Nephron progenitor cell (in vitro differentiated cells): ENCODE data around the gene MAGI1.
"Not testable (repeated sequence)": the region's sequence is repeated elsewhere in the genome, so short reads cannot be mapped to it uniquely, and the experiment has no call there.

ENCODE experiments used
- DNase-seq: peaks from one replicate; pipeline ENCODE4 v3.0.0; 2021
- H3K27ac Mint-ChIP-seq: 2 replicates; pipeline ENCODE4 v1.8.0; 2021; ENCODE audit warnings: mild to moderate bottlenecking, moderate library complexity, mixed read lengths
- H3K27me3 Mint-ChIP-seq: 2 replicates; pipeline ENCODE4 v1.8.0; 2021; ENCODE audit warnings: mild to moderate bottlenecking, low read depth, mixed read lengths; ENCODE audit not compliant: poor library complexity
- H3K36me3 Mint-ChIP-seq: 2 replicates; pipeline ENCODE4 v1.8.0; 2021; ENCODE audit warnings: low read depth, mixed read lengths
- H3K4me1 Mint-ChIP-seq: 2 replicates; pipeline ENCODE4 v1.8.0; 2021; ENCODE audit warnings: mixed read lengths
- H3K4me3 Mint-ChIP-seq: 2 replicates; pipeline ENCODE4 v1.8.0; 2021; ENCODE audit warnings: mild to moderate bottlenecking, moderate library complexity, mixed read lengths
- H3K9me3 Mint-ChIP-seq: 2 replicates; pipeline ENCODE4 v1.8.0; 2021; ENCODE audit warnings: mild to moderate bottlenecking, moderate library complexity, mixed read lengths
- TF ChIP-seq, protein P1 (sequence below): fragments of 200-600 bp; sonication (generic); IDR thresholded peaks from 2 replicates; pipeline ENCODE4 v1.5.0; 2021; ENCODE audit warnings: antibody characterized with exemption

The MAGI1 gene

DNA sequence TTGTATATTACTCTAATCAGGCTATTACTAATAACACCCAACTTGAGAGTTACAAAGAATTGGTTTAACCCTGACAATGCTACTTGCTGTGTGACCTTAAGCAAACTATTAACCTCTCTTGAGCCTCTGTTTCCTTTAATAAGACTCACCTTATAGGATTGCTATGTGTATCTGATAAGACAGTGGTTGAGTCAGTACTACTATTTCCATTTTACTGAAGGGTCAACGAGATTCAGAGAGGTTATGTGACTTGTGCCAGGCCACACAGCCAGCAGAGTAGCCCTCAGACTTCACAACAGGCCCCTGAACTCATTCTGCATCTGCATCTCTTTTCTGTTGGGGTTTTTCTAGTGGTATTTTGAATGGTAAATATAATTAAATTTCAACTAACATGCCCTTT lies 420.1 kb downstream of the MAGI1 start:
- H3K4me1 Mint-ChIP-seq, result peaks cover 56% of the 10 kb centered on the region
- H3K9me3 Mint-ChIP-seq, result no peaks in the 10 kb centered on the region
- TF ChIP-seq, protein P1, sequence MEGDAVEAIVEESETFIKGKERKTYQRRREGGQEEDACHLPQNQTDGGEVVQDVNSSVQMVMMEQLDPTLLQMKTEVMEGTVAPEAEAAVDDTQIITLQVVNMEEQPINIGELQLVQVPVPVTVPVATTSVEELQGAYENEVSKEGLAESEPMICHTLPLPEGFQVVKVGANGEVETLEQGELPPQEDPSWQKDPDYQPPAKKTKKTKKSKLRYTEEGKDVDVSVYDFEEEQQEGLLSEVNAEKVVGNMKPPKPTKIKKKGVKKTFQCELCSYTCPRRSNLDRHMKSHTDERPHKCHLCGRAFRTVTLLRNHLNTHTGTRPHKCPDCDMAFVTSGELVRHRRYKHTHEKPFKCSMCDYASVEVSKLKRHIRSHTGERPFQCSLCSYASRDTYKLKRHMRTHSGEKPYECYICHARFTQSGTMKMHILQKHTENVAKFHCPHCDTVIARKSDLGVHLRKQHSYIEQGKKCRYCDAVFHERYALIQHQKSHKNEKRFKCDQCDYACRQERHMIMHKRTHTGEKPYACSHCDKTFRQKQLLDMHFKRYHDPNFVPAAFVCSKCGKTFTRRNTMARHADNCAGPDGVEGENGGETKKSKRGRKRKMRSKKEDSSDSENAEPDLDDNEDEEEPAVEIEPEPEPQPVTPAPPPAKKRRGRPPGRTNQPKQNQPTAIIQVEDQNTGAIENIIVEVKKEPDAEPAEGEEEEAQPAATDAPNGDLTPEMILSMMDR, result no peak
- no peak overlapping the region for H3K4me3 Mint-ChIP-seq
- no peak for DNase-seq
- no peak overlapping the region for H3K27ac Mint-ChIP-seq
- H3K36me3 Mint-ChIP-seq, result no peaks in the 10 kb centered on the region
- H3K27me3 Mint-ChIP-seq, result peaks cover 6% of the 10 kb centered on the region

DNA sequence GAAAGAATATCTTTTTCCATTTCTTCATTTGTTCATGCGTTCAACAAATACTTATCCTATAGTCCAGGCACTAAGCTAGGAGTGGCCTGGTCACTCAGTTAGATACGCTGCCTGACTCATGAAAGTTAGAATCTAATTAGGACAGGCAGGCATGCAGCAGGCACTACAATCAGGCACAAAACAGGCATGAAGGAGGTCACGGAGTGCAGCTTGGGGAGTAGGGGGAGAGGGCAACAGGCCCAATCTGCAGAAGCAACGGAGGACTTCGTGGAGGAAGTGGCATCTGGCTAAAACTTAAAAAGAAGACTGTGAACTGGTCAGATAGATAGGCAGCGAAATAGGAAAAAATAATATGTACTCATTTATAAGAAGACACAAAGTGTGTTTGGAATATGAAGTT lies 420.9 kb downstream of the MAGI1 start:
- Mint-ChIP-seq H3K27ac (peak overlapping the region; percentile 15), H3K4me3 (no peak overlapping the region), H3K4me1 (peaks cover 56% of the 10 kb centered on the region), H3K27me3 (peaks cover 6% of the 10 kb centered on the region), H3K36me3 (no peaks in the 10 kb centered on the region), H3K9me3 (no peaks in the 10 kb centered on the region)
- TF ChIP-seq, protein P1, result no peak
- DNase-seq, result no peak

DNA sequence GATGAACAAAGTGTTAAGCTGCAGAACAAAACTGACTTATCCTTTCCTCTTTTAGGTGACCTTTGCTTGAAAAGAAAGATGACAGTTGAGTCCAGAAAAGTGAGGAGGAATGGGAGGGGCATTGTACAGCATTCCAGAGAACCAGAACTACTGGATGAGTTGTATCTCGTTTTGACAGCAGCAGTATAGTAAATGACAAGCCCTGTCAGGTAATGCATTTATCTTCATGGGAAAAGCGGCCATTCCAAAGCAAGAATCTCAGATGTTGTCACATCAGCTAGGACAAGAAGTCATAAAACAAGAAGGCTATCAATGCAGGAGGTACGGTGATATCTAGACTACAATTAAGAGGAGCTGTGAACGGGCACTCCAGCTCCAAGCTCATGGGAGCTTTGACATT lies 421.5 kb downstream of the MAGI1 start:
- Mint-ChIP-seq H3K9me3 (no peaks in the 10 kb centered on the region), H3K27me3 (peaks cover 6% of the 10 kb centered on the region), H3K27ac (no peak overlapping the region), H3K4me3 (no peak overlapping the region), H3K36me3 (no peaks in the 10 kb centered on the region), H3K4me1 (peaks cover 56% of the 10 kb centered on the region)
- no peak for DNase-seq
- TF ChIP-seq, protein P1, result no peak

DNA sequence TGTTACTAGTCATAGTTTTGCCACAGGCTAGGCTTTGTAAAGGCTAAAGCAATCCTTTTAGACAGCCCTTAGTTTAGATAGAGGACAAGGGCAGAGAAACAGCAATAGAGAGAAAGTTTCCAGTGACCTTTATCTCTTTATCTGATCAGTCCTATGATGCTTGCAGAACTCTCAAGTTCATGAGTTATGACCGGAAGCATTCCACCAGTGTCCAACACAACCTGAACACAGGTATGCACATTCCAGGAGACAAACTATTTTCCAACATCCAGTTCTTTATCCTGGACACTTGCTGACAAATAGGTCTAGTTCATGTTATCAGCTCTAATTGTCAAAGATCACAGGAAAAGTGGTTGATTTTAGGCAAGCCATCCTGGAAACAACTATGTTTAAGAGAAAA lies 422.2 kb downstream of the MAGI1 start:
- no peak overlapping the region for H3K27ac Mint-ChIP-seq
- no peak overlapping the region for H3K4me3 Mint-ChIP-seq
- peaks cover 6% of the 10 kb centered on the region for H3K27me3 Mint-ChIP-seq
- no peaks in the 10 kb centered on the region for H3K9me3 Mint-ChIP-seq
- DNase-seq, result no peak
- peaks cover 56% of the 10 kb centered on the region for H3K4me1 Mint-ChIP-seq
- TF ChIP-seq, protein P1, result no peak
- H3K36me3 Mint-ChIP-seq, result no peaks in the 10 kb centered on the region

DNA sequence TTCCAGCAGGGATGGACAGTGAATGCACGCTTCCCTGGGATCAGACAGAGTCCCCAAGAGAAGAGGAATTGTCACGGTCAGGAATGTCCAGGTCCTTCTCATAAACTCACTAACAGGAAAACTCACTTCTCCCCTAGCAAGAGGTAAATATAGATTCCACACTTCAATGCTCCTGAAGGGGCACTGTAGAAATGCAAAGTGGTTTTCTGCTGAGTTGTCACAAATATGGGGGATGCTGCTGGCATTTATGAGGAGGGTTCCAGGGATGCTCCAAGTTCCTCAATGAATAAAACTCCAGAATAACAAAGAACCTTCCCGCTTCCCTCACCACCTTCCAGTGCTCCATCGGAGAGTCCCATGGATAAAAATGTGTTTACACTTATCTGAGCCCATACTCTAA lies 423.4 kb downstream of the MAGI1 start:
- H3K9me3 Mint-ChIP-seq, result no peaks in the 10 kb centered on the region
- no peak overlapping the region for H3K27ac Mint-ChIP-seq
- no peak overlapping the region for H3K4me3 Mint-ChIP-seq
- peaks cover 49% of the 10 kb centered on the region for H3K4me1 Mint-ChIP-seq
- no peaks in the 10 kb centered on the region for H3K36me3 Mint-ChIP-seq
- TF ChIP-seq, protein P1, result no peak
- peaks cover 3% of the 10 kb centered on the region for H3K27me3 Mint-ChIP-seq
- no peak for DNase-seq

DNA sequence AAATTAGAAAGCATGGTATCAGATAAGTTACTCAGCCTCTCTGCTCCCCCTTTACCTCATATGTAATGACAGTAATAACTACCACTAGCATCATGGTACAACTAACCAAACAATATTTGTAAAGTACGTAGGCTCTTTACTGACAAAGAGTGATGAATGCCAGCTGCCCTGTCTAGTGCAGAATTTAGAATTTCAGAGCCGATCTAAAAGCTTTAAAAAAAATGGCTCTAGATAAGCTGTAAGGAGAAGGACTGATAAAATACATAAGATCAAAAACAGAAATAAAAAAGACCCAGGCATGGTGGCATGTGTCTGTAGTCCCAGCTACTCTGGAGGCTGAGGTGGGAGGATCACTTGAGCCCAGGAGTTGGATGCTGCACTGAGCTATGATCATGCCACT lies 424.1 kb downstream of the MAGI1 start:
- Mint-ChIP-seq H3K36me3 (no peaks in the 10 kb centered on the region), H3K4me1 (peaks cover 43% of the 10 kb centered on the region), H3K4me3 (no peak overlapping the region), H3K9me3 (no peaks in the 10 kb centered on the region), H3K27ac (no peak overlapping the region), H3K27me3 (peaks cover 3% of the 10 kb centered on the region)
- no peak for DNase-seq
- TF ChIP-seq, protein P1, result no peak

DNA sequence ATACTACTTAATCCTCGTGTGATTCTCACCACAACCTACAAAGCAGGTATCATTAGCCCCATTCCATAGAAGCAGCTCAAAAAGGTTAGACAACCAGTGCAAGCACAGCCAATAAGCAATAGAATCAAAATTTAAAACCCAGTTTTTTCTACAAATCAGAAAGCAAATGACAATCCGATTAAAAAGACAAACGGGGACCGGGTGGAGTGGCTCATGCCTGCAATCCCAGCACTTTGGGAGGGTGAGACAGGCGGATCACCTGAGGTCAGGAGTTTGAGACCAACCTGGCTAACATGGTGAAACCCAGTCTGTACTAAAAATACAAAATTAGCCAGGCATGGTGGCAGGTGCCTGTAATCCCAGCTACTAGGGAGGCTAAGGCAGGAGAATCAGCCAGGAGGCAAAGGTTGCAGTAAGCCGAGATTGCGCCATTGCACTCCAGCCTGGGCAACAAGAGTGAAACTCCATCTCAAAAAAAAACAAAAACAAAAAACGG lies 430.7 kb downstream of the MAGI1 start:
- H3K27me3 Mint-ChIP-seq, H3K36me3 Mint-ChIP-seq, DNase-seq, H3K27ac Mint-ChIP-seq, H3K4me1 Mint-ChIP-seq, H3K9me3 Mint-ChIP-seq, H3K4me3 Mint-ChIP-seq: not testable (repeated sequence)
